ENCODE data around the gene ERICH3.

Gene ERICH3

GRCh38 chr1:74522148-74522547 is 151.4 kb downstream of the ERICH3 start:
- Histone ChIP-seq H3K36me3 (ENCODE audit: control insufficient read depth, insufficient read depth, low read length) (no peaks in the 10 kb centered on the region), H3K27me3 (replicated peaks; ENCODE audit: control insufficient read depth, insufficient read depth, low read length) (no peaks in the 10 kb centered on the region), H3K4me3 (replicated peaks; ENCODE audit: low read depth, low read length) (no peak overlapping the region)
- no peak for TF ChIP-seq CTCF (IDR thresholded peaks at IDR 0.05; ENCODE audit: insufficient read depth, low read length, poor library complexity, severe bottlenecking)
- no peak for DNase-seq (ENCODE audit: extremely low read depth, insufficient read length)
